Osteocyte (in vitro differentiated cells): ENCODE data around the gene PCLO. TPM values are rescaled to one million over a fixed set of nuclear protein-coding genes. Genes with fewer than 3 reads are reported as not detected.

ENCODE experiments used
- DNase-seq: peaks from one replicate; pipeline ENCODE4 v3.0.0; 2021; ENCODE audit warnings: mixed read lengths; ENCODE audit not compliant: unreplicated experiment; ENCODE audit errors: extremely low spot score
- H3K27ac Mint-ChIP-seq: one replicate; pipeline ENCODE4 v1.8.0; 2021; ENCODE audit warnings: mild to moderate bottlenecking, mixed read lengths; ENCODE audit not compliant: unreplicated experiment
- H3K27me3 Mint-ChIP-seq: one replicate; pipeline ENCODE4 v1.8.0; 2021; ENCODE audit warnings: mixed read lengths; ENCODE audit not compliant: unreplicated experiment
- H3K36me3 Mint-ChIP-seq: one replicate; pipeline ENCODE4 v1.8.0; 2021; ENCODE audit warnings: mixed read lengths; ENCODE audit not compliant: unreplicated experiment
- H3K4me1 Mint-ChIP-seq: one replicate; pipeline ENCODE4 v1.8.0; 2021; ENCODE audit warnings: mixed read lengths; ENCODE audit not compliant: unreplicated experiment
- H3K4me3 Mint-ChIP-seq: one replicate; pipeline ENCODE4 v1.8.0; 2021; ENCODE audit warnings: mild to moderate bottlenecking, moderate library complexity, mixed read lengths; ENCODE audit not compliant: unreplicated experiment
- H3K9me3 Mint-ChIP-seq: one replicate; pipeline ENCODE4 v1.8.0; 2021; ENCODE audit warnings: mixed read lengths; ENCODE audit not compliant: unreplicated experiment
- CTCF ChIP-seq: fragments of 200-600 bp; sonication (generic); IDR thresholded peaks from 2 replicates; pipeline ENCODE4 v1.5.0; 2021; ENCODE audit warnings: antibody characterized with exemption, mild to moderate bottlenecking, moderate library complexity
- total RNA-seq: library from RNA; stranded (reverse); gene quantifications from 2 replicates; pipeline ENCODE4 v1.2.1, GENCODE V29; 2021

Gene PCLO
- total RNA-seq, 1 donor from 2014 or later: 1.4 TPM

GRCh38 chr7:82750007-82750406 is 412.7 kb downstream of the PCLO start:
- no peak overlapping the region for H3K4me3 Mint-ChIP-seq
- H3K36me3 Mint-ChIP-seq: no peaks in the 10 kb centered on the region

GRCh38 chr7:82745820-82746219 is 416.9 kb downstream of the PCLO start:
- no peaks in the 10 kb centered on the region for H3K36me3 Mint-ChIP-seq
- no peak for DNase-seq
- no peak overlapping the region for H3K4me3 Mint-ChIP-seq
- H3K9me3 Mint-ChIP-seq: peaks cover 3% of the 10 kb centered on the region
- peaks cover 24% of the 10 kb centered on the region for H3K4me1 Mint-ChIP-seq
- no peak for TF ChIP-seq CTCF
- H3K27ac Mint-ChIP-seq: no peak overlapping the region
- H3K27me3 Mint-ChIP-seq: no peaks in the 10 kb centered on the region

More at GRCh38 chr7:82750007-82750406, 412.7 kb downstream of the PCLO start:
- Mint-ChIP-seq H3K9me3 (peaks cover 3% of the 10 kb centered on the region), H3K27ac (no peak overlapping the region), H3K27me3 (no peaks in the 10 kb centered on the region), H3K4me1 (peaks cover 4% of the 10 kb centered on the region)
- TF ChIP-seq CTCF: no peak
- DNase-seq: no peak

- peaks cover 3% of the 10 kb centered on the region for H3K9me3 Mint-ChIP-seq
- H3K27me3 Mint-ChIP-seq: no peaks in the 10 kb centered on the region
- no peak for DNase-seq
- H3K27ac Mint-ChIP-seq: no peak overlapping the region
- TF ChIP-seq CTCF: no peak
- no peaks in the 10 kb centered on the region for H3K36me3 Mint-ChIP-seq
- H3K4me3 Mint-ChIP-seq: no peak overlapping the region
- peaks cover 26% of the 10 kb centered on the region for H3K4me1 Mint-ChIP-seq
Measured at GRCh38 chr7:82745117-82745516, 417.6 kb downstream of the PCLO start.

GRCh38 chr7:82742163-82742562 is 420.5 kb downstream of the PCLO start:
- no peak for DNase-seq
- no peak for TF ChIP-seq CTCF
- Mint-ChIP-seq H3K27ac (no peak overlapping the region), H3K9me3 (peaks cover 3% of the 10 kb centered on the region), H3K36me3 (no peaks in the 10 kb centered on the region), H3K4me1 (peaks cover 26% of the 10 kb centered on the region), H3K27me3 (no peaks in the 10 kb centered on the region), H3K4me3 (no peak overlapping the region)

GRCh38 chr7:82741493-82741892 is 421.2 kb downstream of the PCLO start:
- Mint-ChIP-seq H3K27me3 (no peaks in the 10 kb centered on the region), H3K9me3 (peaks cover 3% of the 10 kb centered on the region), H3K4me1 (peaks cover 26% of the 10 kb centered on the region), H3K36me3 (no peaks in the 10 kb centered on the region), H3K4me3 (no peak overlapping the region), H3K27ac (no peak overlapping the region)
- DNase-seq: no peak
- no peak for TF ChIP-seq CTCF
